Activated CD8-positive, alpha-beta memory T cell treated with anti-CD3 and anti-CD28 coated beads for 1 hour (primary cell): Measurements from ENCODE around the gene FOSL2.

Experiments
- DNase-seq, 2 donors: peaks; one replicate each; pipeline ENCODE4 v3.0.0-alpha.2; 2020; ENCODE audit warnings: low read depth in 1 of 2; ENCODE audit errors: extremely low read depth in 1 of 2

The FOSL2 gene

GRCh38 chr2:28393114-28393836, 617 bp downstream of the FOSL2 start:
- no peak for DNase-seq

DNA sequence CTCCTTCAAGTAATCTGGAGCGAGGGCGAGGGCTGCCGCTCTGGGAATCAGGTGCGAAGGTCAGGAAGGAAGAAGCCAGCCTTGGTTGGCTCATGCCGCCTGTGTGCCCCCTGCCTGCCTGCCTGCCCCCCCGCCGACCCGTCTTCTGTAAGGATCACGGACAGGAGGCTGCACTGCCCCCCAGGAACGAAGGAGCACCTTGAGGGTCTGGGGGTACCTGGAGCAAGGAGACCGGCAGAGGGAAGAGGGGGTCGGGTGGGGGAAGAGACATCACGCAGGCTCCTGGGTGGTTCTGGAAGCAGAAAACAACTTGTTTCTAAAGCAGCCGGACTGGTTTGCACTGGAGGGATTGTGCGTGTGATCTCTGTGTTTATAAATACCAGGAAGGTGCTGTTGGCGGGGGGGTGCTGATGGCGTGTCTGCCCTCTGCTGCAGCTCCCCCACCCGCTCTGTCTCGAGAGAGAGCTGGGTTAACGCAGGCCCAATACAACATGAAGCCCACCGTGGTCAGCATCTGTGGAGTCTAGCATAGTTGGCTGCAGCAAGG, 1.7 kb downstream of the FOSL2 start:
- no peak for DNase-seq

DNA sequence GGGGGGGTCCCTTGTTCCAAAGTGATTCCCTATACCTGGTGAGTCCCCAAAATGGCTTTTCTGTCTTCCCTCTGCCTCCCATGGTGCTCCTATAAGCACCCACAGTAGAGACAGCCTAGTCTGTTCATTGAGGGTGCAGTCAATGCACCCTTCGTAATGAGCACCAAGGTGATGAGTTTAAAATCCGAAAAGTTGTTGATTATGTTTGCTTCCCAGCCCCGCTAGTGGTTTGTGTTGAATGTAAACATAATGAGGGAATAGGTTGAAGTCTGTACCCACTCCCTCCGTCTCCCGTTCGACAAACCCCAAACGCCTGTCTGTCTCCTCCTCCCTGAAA, 2.3 kb downstream of the FOSL2 start:
- DNase-seq: no peak

DNA sequence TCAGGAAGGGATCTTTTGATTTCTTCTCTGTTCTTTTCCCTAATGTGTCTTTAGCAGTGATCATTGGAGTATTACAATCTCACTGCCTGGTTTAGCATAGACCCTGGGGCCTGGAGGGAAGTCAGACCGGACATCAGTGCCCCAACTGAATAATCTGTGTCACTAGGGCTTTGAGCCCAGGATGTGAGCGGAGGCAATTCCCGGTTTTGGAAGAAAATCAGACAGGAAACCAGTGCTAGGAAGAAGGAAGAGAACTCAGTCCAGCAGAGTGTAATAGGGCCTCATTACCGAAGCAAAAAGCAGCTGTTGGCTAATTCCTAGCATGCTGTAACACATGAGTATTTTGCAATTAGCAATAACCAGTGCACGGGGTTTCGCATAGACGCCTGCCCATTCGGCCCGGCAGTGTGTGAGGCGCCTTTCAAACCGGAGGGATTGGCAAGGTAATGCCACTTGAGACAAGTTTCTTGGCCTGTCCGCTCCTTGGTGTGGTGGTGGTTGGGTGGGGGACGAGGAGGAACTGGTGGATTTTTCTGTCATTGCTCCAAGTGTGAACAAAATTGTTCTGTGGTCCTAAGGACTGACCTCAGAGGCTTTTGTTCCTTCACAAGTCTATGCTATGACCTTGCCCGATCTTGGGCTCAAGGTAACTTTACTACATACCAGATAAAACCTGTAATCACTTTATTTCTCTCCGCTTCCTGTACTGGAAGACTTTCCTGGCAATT, 2.8 kb downstream of the FOSL2 start:
- no peak for DNase-seq

GRCh38 chr2:28397043-28397381, 4.4 kb downstream of the FOSL2 start:
- DNase-seq: no peak

DNA sequence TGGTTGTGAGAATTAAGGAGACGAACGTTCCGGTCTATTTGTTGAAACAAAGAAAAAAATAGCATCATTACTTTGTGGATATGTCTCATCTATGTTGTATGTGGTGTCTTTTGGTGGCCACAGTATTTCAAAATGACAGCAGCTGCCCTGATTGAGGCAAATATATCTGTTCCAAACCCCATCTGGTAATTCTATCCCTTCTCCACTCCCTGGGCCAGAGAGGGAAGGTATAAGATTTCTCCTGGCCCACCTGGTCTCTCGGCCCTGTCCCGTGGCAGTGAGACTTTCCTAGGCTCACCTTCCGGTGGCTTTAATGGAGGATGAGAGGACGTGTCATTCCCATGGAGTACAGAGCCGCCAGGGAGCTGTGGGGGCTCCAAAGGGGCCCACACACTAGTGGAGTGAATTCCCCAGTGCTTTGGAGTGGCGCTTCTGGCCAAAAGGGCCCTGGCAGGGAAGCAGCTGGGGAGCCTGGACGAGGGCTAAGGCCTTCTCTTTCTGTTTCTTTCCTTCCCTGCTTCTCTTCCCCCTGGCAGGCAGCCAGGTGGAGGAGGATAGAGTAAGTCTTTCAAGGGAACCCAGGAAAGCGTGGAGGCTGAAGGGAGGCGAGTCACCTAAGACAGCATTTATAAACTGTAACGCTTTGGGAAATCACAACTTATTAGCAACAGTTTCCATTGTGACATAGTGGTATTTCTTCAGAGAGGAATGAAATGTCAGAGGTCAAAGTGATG, 5.6 kb downstream of the FOSL2 start:
- DNase-seq: no peak

GRCh38 chr2:28399289-28399688, 6.6 kb downstream of the FOSL2 start:
- DNase-seq: no peak

GRCh38 chr2:28399956-28400355, 7.3 kb downstream of the FOSL2 start:
- DNase-seq: no peak

DNA sequence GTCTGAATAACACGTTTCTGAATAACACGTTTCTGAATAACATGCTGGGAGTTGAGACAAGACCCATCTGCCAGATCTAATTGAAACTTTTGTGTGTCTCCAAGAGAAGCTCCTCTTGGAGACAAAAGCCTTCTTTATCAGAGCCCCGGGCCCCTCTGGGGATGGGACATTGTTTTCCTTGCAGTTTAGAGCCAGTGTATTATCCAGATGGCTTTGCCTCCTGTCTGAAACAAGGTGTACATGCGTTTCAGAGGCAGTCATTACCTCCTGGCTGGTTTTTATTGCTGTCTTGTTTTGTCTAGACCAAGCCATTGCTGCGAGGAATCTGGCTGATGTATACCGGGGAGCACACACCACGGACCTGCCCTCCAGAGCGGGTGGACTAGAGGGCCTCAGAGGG, 7.8 kb downstream of the FOSL2 start:
- DNase-seq: no peak

- no peak for DNase-seq
Observed at GRCh38 chr2:28400921-28401320, 8.3 kb downstream of the FOSL2 start.

DNA sequence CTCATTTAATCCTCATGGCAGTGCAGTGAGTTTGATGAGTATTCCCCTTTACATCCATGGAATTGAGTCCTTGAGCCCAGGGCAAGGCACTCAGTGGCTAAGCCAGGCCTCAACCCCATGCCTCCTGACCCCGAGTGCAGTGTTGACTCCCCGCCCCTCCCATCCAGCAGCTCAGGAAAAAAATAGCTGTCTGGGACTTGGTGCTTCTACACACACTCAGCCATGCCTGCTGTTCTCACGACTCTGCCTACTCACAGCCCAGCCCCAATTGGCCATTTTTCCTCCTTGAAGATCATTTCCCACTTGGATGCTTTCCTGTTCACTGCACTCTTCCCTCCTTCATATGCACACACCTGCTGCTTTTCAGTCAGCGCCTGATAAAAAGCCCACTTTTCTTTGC, 8.8 kb downstream of the FOSL2 start:
- no peak for DNase-seq

- no peak for DNase-seq
Observed at GRCh38 chr2:28401948-28402550, 9.4 kb downstream of the FOSL2 start.

- DNase-seq: no peak
Observed at GRCh38 chr2:28403370-28403956, 10.8 kb downstream of the FOSL2 start.

GRCh38 chr2:28404086-28404485, 11.4 kb downstream of the FOSL2 start:
- no peak for DNase-seq

GRCh38 chr2:28405537-28405936, 12.9 kb downstream of the FOSL2 start:
- DNase-seq: no peak

GRCh38 chr2:28406276-28407096, 13.8 kb downstream of the FOSL2 start:
- DNase-seq: peak; percentile 41 to 61

- DNase-seq: no peak
Observed at GRCh38 chr2:28407131-28407975, 14.7 kb downstream of the FOSL2 start.

- DNase-seq: no peak
Observed at GRCh38 chr2:28407976-28408690, 15.5 kb downstream of the FOSL2 start.
